ENCODE measurements around the gene ARHGEF28. TPM values are rescaled to one million over a fixed set of nuclear protein-coding genes. Genes with fewer than 3 reads are reported as not detected.

ARHGEF28 gene
- total and polyA plus RNA-seq, 10 of the 15 experiments (the other 5 are each of a cell fraction or from before 2014, with no cell fraction given), result 0.10 to 0.72 (median 0.22) TPM; not detected in 2

- WGBS (ENCODE audit: insufficient coverage, insufficient replicate concordance, low lambda C conversion rate, missing lambda C conversion rate), result 25% methylated on average over 3 of the region's 3 CpGs
- CTCF ChIA-PET, result interaction anchor here (1.1 kb wide), 1 partner anchor 12 kb away, joined by 3 read pairs; no protein-coding TSS in a partner anchor
Measured at GRCh38 chr5:73805449-73805848, 179.5 kb downstream of the ARHGEF28 start.

GRCh38 chr5:73808911-73809310 lies 182.9 kb downstream of the ARHGEF28 start:
- no peaks in the 10 kb centered on the region for H3K79me2 ChIP-seq (ENCODE audit: control insufficient read depth, insufficient read depth, low read length)
- no peak overlapping the region for H2AFZ ChIP-seq (ENCODE audit: control insufficient read depth, low read depth, low read length)
- no peak overlapping the region for H3K4me3 ChIP-seq
- SMC1A ChIA-PET (ENCODE audit: uncharacterized antibody, unreplicated experiment), result interaction anchor here (1.0 kb wide), 1 partner anchor 219 kb away, joined by 3 read pairs; no protein-coding TSS in a partner anchor
- no peaks in the 10 kb centered on the region for H4K20me1 ChIP-seq (ENCODE audit: control insufficient read depth, insufficient read depth)
- CTCF ChIA-PET, result interaction anchor here (0.7 to 1.1 kb wide), 2 partner anchors 17 to 28 kb away, joined by 3 to 4 read pairs; no protein-coding TSS in a partner anchor
- POLR2A ChIA-PET, result no interaction called here
- in situ Hi-C loops (cut with MboI), result no loop called here
- 27% methylated on average over 2 of the region's 2 CpGs for WGBS (ENCODE audit: insufficient coverage, insufficient replicate concordance, low lambda C conversion rate, missing lambda C conversion rate)
- TF ChIP-seq SREBF2 (IDR thresholded peaks at IDR 0.05; ENCODE audit: low read length) (no peak), SKIL (IDR thresholded peaks at IDR 0.05; ENCODE audit: low read depth, poor library complexity, severe bottlenecking) (no peak), ZNF622 (IDR thresholded peaks at IDR 0.05) (no peak), CEBPB (IDR thresholded peaks at IDR 0.05; ENCODE audit: borderline replicate concordance in 1 of 2, low read depth in 2 of 2, low read length in 2 of 2) (no peak), STAT3 (IDR thresholded peaks at IDR 0.05; ENCODE audit: low read depth, low read length) (no peak), SP1 (IDR thresholded peaks at IDR 0.05; ENCODE audit: low read depth, low read length) (no peak), ZNF274 (IDR thresholded peaks at IDR 0.05; ENCODE audit: insufficient read depth, insufficient read length) (no peak)
- no peak overlapping the region for H3K9ac ChIP-seq (ENCODE audit: control insufficient read depth, insufficient read depth, low read length)
- RAD21 ChIA-PET (ENCODE audit: unreplicated experiment), result no interaction called here
- H3K9me3 ChIP-seq (replicated peaks; ENCODE audit: control insufficient read depth, insufficient read depth, low read length), result no peaks in the 10 kb centered on the region
- FAIRE-seq (no peak), DNase-seq (ENCODE audit: low read depth, low spot score) (no peak), ATAC-seq (no peak)
- H3K27ac ChIP-seq (ENCODE audit: control insufficient read depth, insufficient read depth), result no peak overlapping the region
- no peak overlapping the region for H3K4me2 ChIP-seq (ENCODE audit: control insufficient read depth, insufficient read depth)
- H3K4me1 ChIP-seq (ENCODE audit: control insufficient read depth, insufficient read depth, low read length), result no peaks in the 10 kb centered on the region
- BruUV-seq (replicated peaks), result no TSS peak
- H3K36me3 ChIP-seq (ENCODE audit: control insufficient read depth in 2 of 2, insufficient read depth in 2 of 2, low read length in 1 of 2), result no peaks in the 10 kb centered on the region; a peak in 1 of 4 replicates
- no peaks in the 10 kb centered on the region; a peak in 1 of 4 replicates for H3K27me3 ChIP-seq (replicated peaks in 1 of 2; ENCODE audit: control insufficient read depth in 2 of 2, insufficient read depth in 2 of 2, low read length in 1 of 2)
- intact Hi-C loops (cut with micrococcal nuclease; ENCODE audit: unreplicated experiment), result no loop called here

More at GRCh38 chr5:73805449-73805848, 179.5 kb downstream of the ARHGEF28 start:
- H3K4me1 ChIP-seq (ENCODE audit: control insufficient read depth, insufficient read depth, low read length), result no peaks in the 10 kb centered on the region
- H3K9ac ChIP-seq (ENCODE audit: control insufficient read depth, insufficient read depth, low read length), result no peak overlapping the region
- H4K20me1 ChIP-seq (ENCODE audit: control insufficient read depth, insufficient read depth), result no peaks in the 10 kb centered on the region; the same call in 1 of the 2 replicates
- BruUV-seq (replicated peaks), result no TSS peak
- no peaks in the 10 kb centered on the region; a peak in 1 of 4 replicates for H3K27me3 ChIP-seq (replicated peaks in 1 of 2; ENCODE audit: control insufficient read depth in 2 of 2, insufficient read depth in 2 of 2, low read length in 1 of 2)
- H3K4me3 ChIP-seq, result no peak overlapping the region
- H3K79me2 ChIP-seq (ENCODE audit: control insufficient read depth, insufficient read depth, low read length), result no peaks in the 10 kb centered on the region
- no peaks in the 10 kb centered on the region for H3K9me3 ChIP-seq (replicated peaks; ENCODE audit: control insufficient read depth, insufficient read depth, low read length)
- DNase-seq (ENCODE audit: low read depth, low spot score) (no peak), FAIRE-seq (no peak), ATAC-seq (no peak)
- in situ Hi-C loops (cut with MboI), result no loop called here
- POLR2A ChIA-PET, result no interaction called here
- H2AFZ ChIP-seq (ENCODE audit: control insufficient read depth, low read depth, low read length), result no peak overlapping the region
- intact Hi-C loops (cut with micrococcal nuclease; ENCODE audit: unreplicated experiment), result no loop called here
- TF ChIP-seq MTA3 (IDR thresholded peaks at IDR 0.05; ENCODE audit: borderline replicate concordance, low read length), result no peak
- no peak for TF ChIP-seq ZNF24 (IDR thresholded peaks at IDR 0.05)
- TF ChIP-seq MYC (IDR thresholded peaks at IDR 0.05; ENCODE audit: insufficient read depth, insufficient read length, insufficient replicate concordance, low read length, severe bottlenecking), result no peak
- TF ChIP-seq MEF2B (IDR thresholded peaks at IDR 0.05; ENCODE audit: partially characterized antibody, poor library complexity, severe bottlenecking), result no peak
- no peak for TF ChIP-seq NBN (IDR thresholded peaks at IDR 0.05)
- TF ChIP-seq SPI1 (IDR thresholded peaks at IDR 0.05; ENCODE audit: borderline replicate concordance, insufficient read depth, low read depth, low read length), result no peak
- no peak for TF ChIP-seq ZNF622 (IDR thresholded peaks at IDR 0.05)
- no peak for TF ChIP-seq SMARCA5 (IDR thresholded peaks at IDR 0.05)
- no peak for TF ChIP-seq BCL11A (IDR thresholded peaks at IDR 0.05; ENCODE audit: low read depth, low read length)
- TF ChIP-seq MXI1 (IDR thresholded peaks at IDR 0.05; ENCODE audit: low read depth, low read length), result no peak
- TF ChIP-seq HDAC6 (IDR thresholded peaks at IDR 0.05; ENCODE audit: unreplicated experiment), result no peak
- TF ChIP-seq BHLHE40 (IDR thresholded peaks at IDR 0.05; ENCODE audit: borderline replicate concordance in 1 of 2, low read depth in 2 of 2, low read length in 1 of 2), result no peak
- no peak overlapping the region for H3K27ac ChIP-seq (ENCODE audit: control insufficient read depth, insufficient read depth)
- H3K4me2 ChIP-seq (ENCODE audit: control insufficient read depth, insufficient read depth), result no peak overlapping the region
- no peaks in the 10 kb centered on the region; a peak in 1 of 4 replicates for H3K36me3 ChIP-seq (ENCODE audit: control insufficient read depth in 2 of 2, insufficient read depth in 2 of 2, low read length in 1 of 2)
- SMC1A ChIA-PET (ENCODE audit: uncharacterized antibody, unreplicated experiment), result no interaction called here
- RAD21 ChIA-PET (ENCODE audit: unreplicated experiment), result no interaction called here

All from GM12878 (cell line).